ENCODE measurements around the gene CYP4F3.
"Not testable (repeated sequence)": the region's sequence is repeated elsewhere in the genome, so short reads cannot be mapped to it uniquely, and the experiment has no call there.

The CYP4F3 gene

GRCh38 chr19:15628236-15629002 is 12.3 kb upstream of the CYP4F3 start:
- no peak for DNase-seq
- intact Hi-C loops (cut with DNase I), result no loop called here

- peak; percentile 55 to 92 (median 78) for DNase-seq
- intact Hi-C loops (cut with DNase I), result no loop called here
Observed at GRCh38 chr19:15629003-15629880, 11.5 kb upstream of the CYP4F3 start.

GRCh38 chr19:15631817-15632216 is 8.9 kb upstream of the CYP4F3 start:
- DNase-seq, result peak in 2 of 42 donors; percentile 6 to 25
- intact Hi-C loops (cut with DNase I), result no loop called here

GRCh38 chr19:15633082-15633835 is 7.4 kb upstream of the CYP4F3 start:
- intact Hi-C loops (cut with DNase I), result no loop called here
- DNase-seq, result peak in 1 of 42 donors; percentile 4

GRCh38 chr19:15634105-15634504 is 6.6 kb upstream of the CYP4F3 start:
- DNase-seq, result peak in 1 of 42 donors; percentile 14
- intact Hi-C loops (cut with DNase I), result no loop called here

- DNase-seq, result peak in 2 of 42 donors; percentile 19 to 25
- intact Hi-C loops (cut with DNase I), result no loop called here
Observed at GRCh38 chr19:15635016-15635805, 5.5 kb upstream of the CYP4F3 start.

- intact Hi-C loops (cut with DNase I), result no loop called here
- peak in 18 of 42 donors; percentile 5 to 65 (median 30) for DNase-seq
Observed at GRCh38 chr19:15636026-15636425, 4.7 kb upstream of the CYP4F3 start.

GRCh38 chr19:15639596-15639995 is 1.1 kb upstream of the CYP4F3 start:
- intact Hi-C loops (cut with DNase I), result no loop called here
- no peak for DNase-seq

GRCh38 chr19:15640904-15641597 is 354 bp downstream of the CYP4F3 start:
- DNase-seq, result peak in 1 of 42 donors; percentile 36

GRCh38 chr19:15641901-15642491 is 1.3 kb downstream of the CYP4F3 start:
- peak in 1 of 42 donors; percentile 25 for DNase-seq
- intact Hi-C loops (cut with DNase I), result no loop called here

More at GRCh38 chr19:15640904-15641597, 354 bp downstream of the CYP4F3 start:
- intact Hi-C loops (cut with DNase I), result no loop called here

GRCh38 chr19:15642807-15643206 is 2.1 kb downstream of the CYP4F3 start:
- no peak for DNase-seq
- intact Hi-C loops (cut with DNase I), result no loop called here

- intact Hi-C loops (cut with DNase I), result no loop called here
- no peak for DNase-seq
Observed at GRCh38 chr19:15643387-15643786, 2.7 kb downstream of the CYP4F3 start.

- intact Hi-C loops (cut with DNase I), result no loop called here
Observed at GRCh38 chr19:15644066-15644741, 3.5 kb downstream of the CYP4F3 start.

GRCh38 chr19:15644816-15645215 is 4.1 kb downstream of the CYP4F3 start:
- no peak for DNase-seq
- intact Hi-C loops (cut with DNase I), result no loop called here

More at GRCh38 chr19:15644066-15644741, 3.5 kb downstream of the CYP4F3 start:
- DNase-seq, result no peak

- intact Hi-C loops (cut with DNase I), result no loop called here
- DNase-seq, result no peak
Observed at GRCh38 chr19:15649526-15649925, 8.8 kb downstream of the CYP4F3 start.

GRCh38 chr19:15650123-15650522 is 9.4 kb downstream of the CYP4F3 start:
- intact Hi-C loops (cut with DNase I); DNase-seq: not testable (repeated sequence)

- DNase-seq, result no peak
- intact Hi-C loops (cut with DNase I), result no loop called here
Observed at GRCh38 chr19:15651791-15652190, 11.1 kb downstream of the CYP4F3 start.
